ENCODE results near the gene CACNA2D3.
A peak's percentile ranks its signal among the peaks of the same experiment; 100 is the strongest.

Gene CACNA2D3

DNA sequence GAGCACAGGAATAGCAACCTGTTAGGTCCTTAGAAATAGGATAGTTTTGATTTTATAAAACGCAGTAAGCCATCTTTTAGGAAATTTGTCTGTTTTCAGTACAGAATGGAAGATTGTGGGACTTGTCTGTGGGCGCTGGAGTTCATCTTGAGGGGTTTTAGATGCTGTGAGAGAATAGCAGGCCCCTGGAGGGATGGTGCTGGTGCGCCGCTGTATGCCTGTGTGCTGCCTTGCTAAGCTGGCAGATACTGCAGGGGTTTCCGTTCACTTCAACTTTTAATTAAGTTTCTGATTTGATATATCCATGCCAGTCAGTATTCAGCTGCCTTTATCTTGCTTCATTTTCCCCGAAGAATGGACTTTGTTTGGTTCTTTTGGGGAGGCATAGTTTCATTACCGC is 4.2 kb downstream of the CACNA2D3 start:
- no peak for DNase-seq (ENCODE audit: low spot score)

DNA sequence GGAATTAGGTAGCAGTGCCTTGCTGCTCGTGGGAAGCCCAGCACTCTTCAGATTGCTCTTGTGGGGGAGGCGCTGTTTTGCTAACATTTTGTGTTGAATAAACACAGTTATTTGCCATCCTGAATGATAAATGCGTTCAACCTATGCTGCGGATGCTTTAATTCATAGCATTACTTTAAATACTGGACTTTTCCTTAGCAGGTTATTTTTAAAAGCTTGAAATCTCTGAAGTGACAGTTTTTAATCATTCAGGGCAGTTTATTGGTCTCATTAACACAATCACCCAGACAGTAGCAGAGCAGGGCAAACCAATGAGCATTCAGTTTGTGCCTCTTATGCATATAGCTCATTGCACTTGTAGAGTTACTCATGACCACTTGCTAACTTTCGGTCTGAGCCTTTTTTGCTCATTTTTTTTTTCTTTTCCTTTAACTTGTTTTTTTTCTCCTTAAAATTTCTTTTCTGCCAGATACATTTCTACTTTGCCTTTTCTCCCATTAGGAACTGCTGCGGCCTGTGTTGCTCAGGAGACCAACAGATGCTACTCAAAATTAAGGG is 5.2 kb downstream of the CACNA2D3 start:
- no peak for DNase-seq (ENCODE audit: low spot score)

DNA sequence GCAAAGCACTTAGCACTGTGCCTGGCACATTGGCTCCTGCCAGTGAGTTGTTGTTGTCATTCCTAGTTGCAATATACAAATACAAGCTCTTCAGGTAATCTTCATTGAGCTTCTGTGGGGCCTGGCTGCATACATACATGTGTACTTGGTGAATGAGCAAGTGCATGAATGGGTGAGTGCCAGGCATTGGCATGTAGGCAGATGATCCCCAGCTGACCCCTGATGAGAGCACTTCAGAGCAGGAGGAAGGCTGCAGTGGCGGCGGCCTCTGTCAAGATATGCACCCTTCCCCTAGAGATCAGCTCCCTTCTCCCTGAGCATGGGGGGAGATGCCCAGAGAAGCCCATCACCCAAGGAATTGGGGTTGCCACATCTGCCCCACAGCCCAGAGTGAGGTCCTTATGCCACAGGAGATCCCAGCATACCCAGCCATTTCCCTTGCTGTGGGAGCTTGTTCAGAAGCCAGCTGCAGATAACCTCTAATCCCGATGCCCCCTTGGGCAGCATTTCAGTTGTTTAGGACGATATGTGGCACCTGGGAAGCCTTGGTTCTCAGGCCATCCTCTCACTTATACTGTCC is 8.8 kb downstream of the CACNA2D3 start:
- DNase-seq (ENCODE audit: low spot score) = no peak

DNA sequence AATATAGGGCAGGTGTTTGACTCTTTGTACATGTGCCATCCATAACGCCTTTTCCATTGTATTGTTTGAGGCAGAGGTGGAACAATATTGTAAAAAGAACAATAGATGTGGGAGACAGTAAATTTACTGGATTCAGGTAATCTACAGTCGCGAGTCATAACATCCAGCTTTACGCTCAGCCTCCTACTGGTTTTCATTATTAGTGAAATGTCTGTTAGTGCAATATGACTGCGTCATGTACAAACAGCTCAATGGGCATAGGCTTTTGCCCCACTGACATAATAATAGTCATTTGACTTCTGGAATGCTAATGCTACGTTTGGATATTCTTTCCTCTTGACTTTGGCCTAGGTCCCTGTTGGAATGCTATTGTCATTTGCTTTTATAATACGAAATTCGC is 9.5 kb downstream of the CACNA2D3 start:
- no peak for DNase-seq (ENCODE audit: low spot score)

DNA sequence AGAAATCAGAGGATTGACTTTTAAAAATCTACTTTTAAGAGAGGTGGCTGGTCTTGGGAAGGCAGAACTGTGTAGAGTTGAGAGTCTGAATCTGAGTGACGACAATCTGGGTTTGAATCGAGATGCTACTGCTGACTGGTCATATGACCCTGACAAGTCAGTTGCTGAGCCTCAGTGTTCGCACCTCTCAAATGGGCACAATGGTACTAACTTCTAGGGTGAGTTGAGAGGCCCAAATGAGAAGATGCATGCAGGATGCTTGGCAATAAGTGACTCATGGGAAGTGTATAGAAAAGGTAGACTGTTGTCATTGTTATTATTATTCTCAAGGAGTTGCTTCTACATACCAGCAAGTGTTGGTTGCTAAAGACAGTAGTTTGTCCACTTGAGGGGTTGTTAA is 10.3 kb downstream of the CACNA2D3 start:
- DNase-seq (ENCODE audit: low spot score) = no peak

DNA sequence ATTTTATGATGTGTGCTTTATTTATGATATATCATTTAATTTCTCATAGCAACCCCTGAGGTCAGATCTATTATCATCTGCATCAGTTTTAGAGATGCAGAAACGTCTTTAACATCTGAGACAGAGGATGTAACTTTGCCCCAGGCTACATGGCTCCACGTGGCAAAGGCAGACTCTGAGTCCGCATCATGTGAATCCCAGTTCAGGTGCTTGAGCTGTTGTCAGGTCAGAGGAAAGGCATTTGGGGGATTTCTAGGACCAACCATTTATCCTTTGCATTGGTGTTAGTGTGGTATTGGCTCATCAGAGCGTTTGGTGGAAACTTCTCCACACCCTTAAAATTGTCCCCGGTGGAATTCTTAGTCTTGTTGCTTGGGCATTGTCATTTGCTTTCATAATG is 10.8 kb downstream of the CACNA2D3 start:
- DNase-seq (ENCODE audit: low spot score) = no peak

DNA sequence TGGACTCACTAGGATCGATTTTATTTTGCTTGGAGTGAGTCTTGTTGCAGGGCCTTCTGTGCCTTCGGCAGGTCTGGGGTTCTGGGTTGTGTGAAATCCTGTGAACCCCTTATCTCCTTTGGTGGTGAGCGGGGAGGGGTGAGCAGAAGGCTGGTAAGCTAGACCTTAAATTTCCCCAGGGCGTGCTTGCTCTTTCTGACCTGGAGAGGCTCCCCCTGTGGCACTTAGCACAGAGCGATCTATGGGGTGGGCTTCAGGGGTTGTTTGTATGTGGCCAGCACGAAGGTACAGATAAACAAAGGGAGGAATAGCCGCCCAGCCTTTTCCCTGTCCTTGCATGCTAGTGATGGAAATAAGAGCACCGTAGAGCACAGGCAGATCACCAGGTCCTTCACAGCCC is 11.8 kb downstream of the CACNA2D3 start:
- no peak for DNase-seq (ENCODE audit: low spot score)

DNA sequence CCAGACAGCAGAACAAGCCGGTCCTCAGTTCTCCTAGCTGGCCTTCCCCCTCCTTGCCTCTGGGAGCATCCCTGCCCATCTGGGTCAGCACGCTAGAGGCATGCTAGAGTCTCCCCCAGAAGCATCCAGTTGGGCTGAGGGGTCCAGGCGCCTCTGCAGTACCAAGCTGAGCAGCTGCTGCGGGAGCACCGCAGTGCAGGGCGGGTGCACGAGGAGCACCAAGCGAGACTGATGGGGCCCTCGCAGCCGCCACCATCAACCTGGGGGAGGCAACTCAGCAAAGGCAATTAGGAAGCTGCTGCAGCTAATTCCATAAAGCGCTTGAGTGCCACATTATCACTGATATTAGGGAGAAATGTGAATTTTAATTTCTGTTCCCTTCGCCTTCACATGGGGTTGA is 12.4 kb downstream of the CACNA2D3 start:
- no peak for DNase-seq (ENCODE audit: low spot score)

DNA sequence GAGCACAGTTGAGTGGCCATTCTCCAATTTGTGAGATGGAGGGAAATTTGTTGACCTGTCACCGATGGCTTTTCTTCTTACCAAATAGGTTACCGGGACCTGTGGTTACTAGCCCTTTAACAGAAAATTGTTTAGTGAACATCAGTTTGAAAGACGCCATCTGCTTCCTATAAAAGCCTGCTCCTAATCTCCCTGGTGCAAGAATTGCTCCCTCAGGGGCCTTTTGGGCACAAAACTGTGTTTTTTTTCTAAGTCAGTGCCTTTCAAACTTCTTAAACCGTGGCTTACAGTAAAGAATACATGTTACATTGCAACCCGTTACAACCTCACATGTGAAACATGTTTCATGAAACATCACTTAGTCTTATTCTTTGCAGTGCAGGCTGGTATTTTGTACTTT is 15.0 kb downstream of the CACNA2D3 start:
- DNase-seq (ENCODE audit: low spot score) = no peak

DNA sequence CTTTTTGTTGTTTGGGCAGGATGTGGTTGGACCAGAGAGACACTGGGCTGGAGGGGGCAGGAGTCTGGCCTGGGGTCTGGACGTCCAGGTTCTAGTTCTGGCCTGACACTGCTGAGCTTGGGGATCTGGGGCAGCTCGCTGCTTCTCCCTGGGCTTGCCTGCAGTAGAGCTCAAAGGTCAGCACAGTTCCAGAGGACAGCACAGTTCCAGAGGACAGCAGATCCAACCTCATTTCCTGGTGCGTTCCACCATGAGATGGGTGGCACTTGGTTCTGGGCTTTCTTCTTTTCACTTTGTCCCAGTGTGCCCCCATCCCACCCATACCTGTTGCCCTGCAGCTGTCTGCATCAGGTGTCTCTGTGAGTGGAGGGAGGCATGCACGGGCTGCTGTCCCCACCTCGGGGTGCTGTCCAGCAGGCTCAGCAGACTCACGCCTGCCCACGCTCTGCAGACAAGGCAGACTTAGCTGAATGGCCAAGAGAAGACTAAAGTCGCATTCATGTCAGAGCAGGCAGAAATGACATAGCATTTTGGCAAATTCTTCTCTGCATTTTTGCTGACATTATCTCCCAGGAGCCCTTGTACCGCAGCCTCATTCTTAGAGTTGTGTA is 16.7 kb downstream of the CACNA2D3 start:
- no peak for DNase-seq (ENCODE audit: low spot score)

DNA sequence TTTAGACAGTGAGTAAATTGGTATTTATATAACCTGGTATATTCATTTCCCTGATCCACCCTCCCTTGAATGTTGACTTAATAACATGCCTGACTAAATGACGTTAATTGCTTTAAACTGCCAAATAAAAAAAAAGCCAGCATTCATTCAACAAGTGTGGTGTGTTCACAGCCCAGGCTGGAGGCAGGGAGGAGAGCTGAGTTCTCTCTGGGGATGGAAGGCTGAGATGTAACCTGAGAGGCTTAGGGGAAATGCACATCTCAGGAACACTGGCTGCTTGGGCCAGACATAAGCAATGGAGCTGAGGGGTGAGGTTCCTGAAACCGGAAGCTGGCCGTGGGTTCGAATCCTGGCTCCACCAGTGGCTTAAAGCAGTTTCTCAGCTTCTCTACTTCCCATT is 17.3 kb downstream of the CACNA2D3 start:
- DNase-seq (ENCODE audit: low spot score) = no peak

DNA sequence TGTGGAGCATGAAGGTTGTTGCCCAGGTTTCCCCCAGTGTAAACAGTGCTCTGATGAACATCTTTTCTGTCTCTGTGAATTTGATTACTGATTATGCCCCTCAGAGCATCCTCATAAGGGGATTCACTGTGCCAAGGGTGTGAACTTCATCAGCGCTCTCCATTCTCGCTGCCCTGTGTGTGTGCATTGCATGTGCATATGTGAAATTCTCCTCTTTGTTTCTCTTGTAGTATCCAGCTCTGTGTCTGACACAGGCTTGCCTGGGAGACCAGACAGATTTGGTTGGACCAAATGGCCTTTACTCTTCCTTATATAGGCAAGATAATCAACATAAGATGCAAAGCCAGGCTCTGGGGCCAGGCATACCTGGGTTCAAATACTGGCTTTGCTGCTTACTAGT is 21.9 kb downstream of the CACNA2D3 start:
- no peak for DNase-seq (ENCODE audit: low spot score)

DNA sequence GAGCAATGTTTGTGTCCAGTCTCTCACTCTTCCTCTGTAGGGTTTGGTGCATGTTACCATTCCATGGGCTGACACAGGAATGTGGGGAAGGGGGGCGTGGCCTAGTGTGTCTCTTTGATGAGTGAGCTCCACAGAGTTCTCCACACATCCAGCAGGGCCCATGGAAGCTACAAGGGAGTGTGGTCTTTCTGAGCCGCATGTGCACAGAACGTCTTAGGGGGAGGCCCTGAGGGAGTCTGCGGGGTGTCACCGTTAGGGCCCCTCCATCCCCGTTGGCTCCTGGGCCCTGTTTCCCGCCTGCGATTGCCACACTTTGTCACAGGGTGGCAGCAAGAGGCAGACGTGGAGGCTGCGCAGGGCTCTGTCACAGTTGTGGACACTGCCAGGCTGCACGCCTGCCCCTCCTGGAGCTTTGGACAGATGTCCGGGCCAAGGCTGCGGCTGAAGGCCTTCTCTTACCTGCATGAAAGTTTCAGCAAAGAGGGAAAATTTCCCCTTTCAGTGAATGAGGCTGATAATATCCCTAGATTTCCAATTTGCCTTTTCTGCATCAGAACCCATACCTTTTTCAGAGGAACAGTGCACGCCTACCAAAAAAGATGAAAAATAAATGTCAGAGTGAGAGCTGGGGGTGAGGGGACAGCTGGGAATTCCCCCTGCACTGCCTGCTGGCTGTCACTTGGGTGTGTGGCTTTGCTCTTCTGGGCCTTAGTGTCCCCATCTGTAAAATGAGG is 24.3 kb downstream of the CACNA2D3 start:
- peak; percentile 63 for DNase-seq (ENCODE audit: low spot score)

DNA sequence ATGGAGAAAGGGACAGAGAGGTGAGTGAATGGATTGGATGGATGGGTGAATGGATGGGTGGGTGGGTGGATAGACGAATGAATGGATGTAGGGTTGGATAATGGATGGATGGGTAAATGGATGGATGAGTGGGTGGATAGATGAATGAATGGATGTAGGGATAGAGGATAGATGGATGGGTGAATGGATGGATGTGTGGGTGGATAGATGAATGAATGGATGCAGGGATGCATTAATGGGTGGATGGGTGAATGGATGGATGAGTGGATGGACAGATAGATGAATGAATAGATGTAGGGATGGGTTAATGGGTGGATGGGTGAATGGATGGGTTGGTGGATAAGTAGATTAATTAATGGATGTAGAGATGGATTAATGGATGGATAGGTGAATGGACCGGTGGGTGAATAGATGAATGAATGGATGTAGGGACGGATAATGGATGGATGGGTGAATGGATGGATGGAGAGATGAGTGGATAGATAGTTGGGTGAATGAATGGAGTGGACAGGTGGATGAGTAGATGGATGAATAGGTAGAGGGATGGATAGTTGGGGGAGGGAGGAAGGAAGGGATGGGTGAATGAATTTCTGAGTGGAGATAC is 28.6 kb downstream of the CACNA2D3 start:
- DNase-seq (ENCODE audit: low spot score) = no peak

DNA sequence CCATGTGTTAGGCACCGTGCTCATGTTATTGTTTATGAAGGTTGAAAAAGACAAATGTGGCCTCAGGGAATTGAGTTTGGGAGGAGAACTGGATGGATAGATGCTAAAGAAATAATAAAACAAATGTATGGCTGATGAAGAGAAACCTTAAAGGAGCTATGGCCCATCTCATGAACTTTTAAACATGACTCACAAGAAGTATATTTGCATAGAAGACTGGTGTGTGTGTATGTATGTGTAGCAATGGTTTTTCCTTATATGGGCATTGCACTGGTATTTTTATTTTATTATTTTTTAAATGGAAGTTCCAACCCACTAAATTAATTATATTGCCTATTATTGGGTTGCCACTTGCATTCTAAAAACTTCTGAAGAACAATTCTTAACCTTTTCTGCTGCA is 31.1 kb downstream of the CACNA2D3 start:
- no peak for DNase-seq (ENCODE audit: low spot score)

DNA sequence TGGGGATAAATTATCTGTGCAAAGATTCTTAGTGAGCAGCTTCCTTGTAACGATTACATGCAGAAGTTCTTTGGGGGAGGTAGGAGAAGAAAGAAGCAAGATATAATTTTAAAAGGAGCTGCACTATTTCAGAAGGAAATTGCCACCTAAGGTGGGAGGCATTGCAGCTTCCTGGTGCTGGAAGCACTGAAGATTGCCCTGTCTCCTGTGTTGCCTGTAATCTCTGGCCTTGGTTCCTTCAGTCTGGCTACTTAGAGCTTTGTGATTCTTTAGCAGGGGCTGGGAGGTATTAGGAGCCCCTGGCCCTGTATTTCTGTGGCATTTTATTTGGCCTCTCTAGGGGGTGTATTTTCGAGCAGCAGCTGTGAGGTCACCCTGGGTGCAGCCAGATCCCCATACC is 35.5 kb downstream of the CACNA2D3 start:
- DNase-seq (ENCODE audit: low spot score) = no peak

DNA sequence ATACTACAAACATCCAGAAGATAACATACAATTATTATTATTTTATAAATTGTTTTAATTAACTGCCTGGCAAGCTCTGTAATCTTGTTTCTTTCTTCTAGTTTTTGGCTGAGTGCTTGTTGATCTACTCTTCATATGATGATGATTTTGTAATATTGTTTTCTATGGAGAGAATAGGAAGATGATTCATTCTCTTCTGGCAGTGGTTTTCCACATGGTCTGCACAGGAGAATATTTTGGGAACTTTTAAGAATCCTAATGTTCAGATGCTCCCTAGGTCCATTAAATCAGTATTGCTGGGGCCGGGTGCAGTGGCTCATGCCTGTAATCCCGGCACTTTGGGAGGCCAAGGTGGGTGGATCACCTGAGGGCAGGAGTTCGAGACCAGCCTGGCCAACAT is 37.6 kb downstream of the CACNA2D3 start:
- no peak for DNase-seq (ENCODE audit: low spot score)

DNA sequence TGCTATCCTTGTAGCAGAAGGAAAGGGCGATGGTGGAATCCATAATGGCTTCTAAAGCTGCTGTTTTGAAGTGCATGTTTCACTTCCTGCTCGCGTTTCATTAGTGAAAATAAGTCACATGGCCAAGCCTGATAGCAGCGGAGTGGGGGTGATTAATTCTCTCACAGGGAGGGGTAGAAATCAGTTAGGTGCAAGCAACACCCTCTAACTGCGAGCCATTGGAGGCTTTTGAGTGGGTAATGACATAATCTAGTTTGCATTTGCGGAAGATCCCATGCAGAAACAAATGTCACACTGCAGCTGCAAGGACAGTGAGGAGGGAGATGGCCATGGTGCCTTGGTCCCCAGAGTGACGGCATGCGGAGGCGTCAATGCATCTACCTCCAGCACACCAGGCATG is 41.1 kb downstream of the CACNA2D3 start:
- DNase-seq (ENCODE audit: low spot score) = no peak

DNA sequence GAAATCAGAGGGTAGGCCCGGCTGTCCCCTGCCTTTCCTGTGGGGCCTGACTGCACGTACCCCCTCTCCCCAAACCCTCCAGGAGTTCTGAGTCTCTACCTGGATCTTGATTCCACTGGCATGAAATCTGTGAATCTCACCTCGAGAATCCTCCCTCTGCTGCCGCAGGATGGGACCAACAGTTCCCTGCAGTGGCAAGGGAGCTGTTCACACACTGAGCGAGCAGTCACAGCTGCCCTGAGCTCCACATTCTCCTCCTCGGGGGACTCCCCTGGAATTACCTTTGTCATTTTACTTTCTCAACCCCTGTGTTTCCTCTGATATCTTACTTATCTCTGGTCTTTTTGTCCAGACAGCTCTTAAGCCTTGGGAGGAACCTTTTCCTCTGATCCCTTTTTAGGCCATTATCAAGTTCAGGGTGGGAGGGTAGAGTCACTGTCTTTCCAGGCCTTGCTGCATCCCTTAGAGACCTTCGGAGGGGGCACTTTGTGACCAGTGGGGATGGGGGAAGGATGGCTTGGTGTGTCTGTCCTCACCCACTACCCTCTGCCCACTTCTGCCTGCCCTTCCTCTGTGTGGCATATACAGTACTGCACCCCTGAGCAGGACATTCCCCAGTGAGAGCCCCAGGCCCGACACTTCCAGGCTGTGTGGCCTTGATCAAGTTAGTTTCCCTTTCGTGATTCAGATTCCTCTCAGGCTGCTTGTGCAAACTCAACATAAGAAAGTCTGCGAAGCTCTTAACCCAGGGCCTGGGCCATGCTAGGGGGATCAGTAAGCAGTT is 42.0 kb downstream of the CACNA2D3 start:
- DNase-seq (ENCODE audit: low spot score) = no peak

DNA sequence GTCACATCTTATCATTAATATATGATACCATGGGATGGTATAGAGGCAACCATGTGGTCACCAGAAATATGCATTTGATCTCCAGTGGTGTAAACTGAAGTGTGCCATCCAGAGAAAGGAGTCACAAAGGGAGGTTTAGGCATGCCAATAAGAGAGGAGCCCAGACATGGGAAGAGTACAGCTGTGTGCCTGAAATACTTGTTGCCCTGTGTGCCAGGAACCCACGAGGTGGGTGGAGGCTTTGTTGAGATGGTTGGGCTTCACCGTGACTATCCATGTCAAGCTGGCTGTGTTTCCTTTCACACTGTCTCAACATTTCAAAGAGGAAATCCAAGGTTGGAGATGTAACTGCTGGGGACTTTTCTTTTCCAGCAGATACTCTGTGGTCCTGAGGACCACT is 43.5 kb downstream of the CACNA2D3 start:
- no peak for DNase-seq (ENCODE audit: low spot score)

DNA sequence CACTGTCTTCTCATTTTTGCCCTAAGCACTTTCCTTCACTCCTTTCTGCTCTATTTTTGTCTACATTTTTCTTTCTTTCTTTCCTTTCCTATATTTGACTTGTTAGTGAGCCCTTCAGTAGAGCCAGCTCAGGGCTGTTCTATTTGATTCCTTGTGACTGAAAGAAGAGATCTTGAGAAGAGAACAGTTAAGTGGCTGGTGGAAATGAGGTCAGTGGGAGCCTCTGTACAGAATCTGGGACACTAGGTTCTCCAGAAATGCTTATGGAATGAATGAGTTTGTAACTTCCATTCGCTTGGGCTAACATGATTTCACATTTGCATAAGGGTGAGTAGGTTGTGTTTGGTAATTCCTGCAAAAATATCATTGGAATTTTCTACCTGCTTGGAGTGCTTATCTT is 45.6 kb downstream of the CACNA2D3 start:
- no peak for DNase-seq (ENCODE audit: low spot score)

DNA sequence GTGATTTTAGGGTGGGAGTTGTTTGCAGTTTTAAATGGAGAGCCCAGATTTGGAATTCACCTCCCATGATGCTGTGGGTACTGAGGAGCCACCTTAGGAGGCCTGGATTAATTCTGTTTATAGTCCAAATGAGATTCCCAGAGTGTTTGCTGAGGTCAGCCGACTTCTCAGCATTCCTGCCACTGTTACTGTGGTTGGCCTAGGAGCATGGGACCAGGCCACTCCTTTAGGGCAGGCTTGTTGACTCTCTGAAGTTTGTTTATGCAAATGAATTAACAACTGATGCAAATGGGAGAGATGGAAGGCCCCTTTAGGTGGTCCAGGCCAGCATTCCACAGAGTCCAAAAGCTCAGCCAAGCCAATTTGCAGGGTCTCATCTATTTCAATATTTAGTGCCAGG is 46.1 kb downstream of the CACNA2D3 start:
- DNase-seq (ENCODE audit: low spot score) = no peak

Data from SK-N-DZ (cell line).